ENCODE measurements around the gene ZNF827. TPM values are rescaled to one million over a fixed set of nuclear protein-coding genes. Genes with fewer than 3 reads are reported as not detected.

The ZNF827 gene
- total and polyA plus RNA-seq, 11 donors = 4.5 to 30.1 (median 18.1) TPM

- Histone ChIP-seq H3K9me3 (no peaks in the 10 kb centered on the region), H3K36me3 (no peaks in the 10 kb centered on the region), H3K4me3 (peak overlapping the region in 1 of 12 donors; percentile 9), H3K27me3 (no peaks in the 10 kb centered on the region), H3K27ac (peak overlapping the region in 4 of 12 donors; percentile 1 to 48 (median 18)), H3K4me1 (peaks cover 0 to 21% (median 6%) of the 10 kb centered on the region in 12 donors)
- ATAC-seq (peak; percentile 41 to 78 (median 76)), DNase-seq (peak in 1 of 5 donors; percentile 28)
- TF ChIP-seq POLR2A (IDR thresholded peaks at IDR 0.05) (no peak), CTCF (IDR thresholded peaks at IDR 0.05) (no peak)
- WGBS, 4 donors = 32 to 55% (median 49%) methylated on average over 8 of the region's 8 CpGs
- intact Hi-C loops (cut with DNase I) = no loop called here
Observed at GRCh38 chr4:145920205-145920604, 18.4 kb downstream of the ZNF827 start.

GRCh38 chr4:145912376-145912775, 26.2 kb downstream of the ZNF827 start:
- intact Hi-C loops (cut with DNase I) = no loop called here
- Histone ChIP-seq H3K9me3 (no peaks in the 10 kb centered on the region), H3K4me1 (peaks cover 0 to 49% (median 17%) of the 10 kb centered on the region in 12 donors), H3K4me3 (no peak overlapping the region), H3K27me3 (no peaks in the 10 kb centered on the region), H3K27ac (no peak overlapping the region), H3K36me3 (no peaks in the 10 kb centered on the region)
- ATAC-seq (no peak), DNase-seq (no peak)
- WGBS, 4 donors = 88 to 100% (median 98%) methylated on average over 2 of the region's 2 CpGs
- TF ChIP-seq CTCF (IDR thresholded peaks at IDR 0.05) (no peak), POLR2A (IDR thresholded peaks at IDR 0.05) (no peak)

GRCh38 chr4:145909773-145910172, 28.9 kb downstream of the ZNF827 start:
- TF ChIP-seq POLR2A (IDR thresholded peaks at IDR 0.05) (no peak), CTCF (IDR thresholded peaks at IDR 0.05) (no peak)
- DNase-seq (peak in 3 of 5 donors; percentile 26 to 56 (median 53)), ATAC-seq (peak; percentile 53 to 70 (median 63))
- WGBS, 4 donors = 15 to 30% (median 21%) methylated on average over 12 of the region's 12 CpGs
- H3K27me3 ChIP-seq = no peaks in the 10 kb centered on the region
- H3K36me3 ChIP-seq = no peaks in the 10 kb centered on the region
- H3K9me3 ChIP-seq = no peaks in the 10 kb centered on the region
- H3K27ac ChIP-seq = peak overlapping the region; percentile 35 to 91 (median 82)
- H3K4me3 ChIP-seq = peak overlapping the region in 11 of 12 donors; percentile 28 to 59 (median 53)
- intact Hi-C loops (cut with DNase I) = loop anchor here in 1 of 10 donors (2.0 kb wide), 1 partner anchor 25 kb away; no protein-coding TSS in a partner anchor
- H3K4me1 ChIP-seq = peaks cover 0 to 50% (median 21%) of the 10 kb centered on the region in 12 donors

GRCh38 chr4:145909281-145909715, 29.3 kb downstream of the ZNF827 start:
- DNase-seq (peak; percentile 70 to 90 (median 84)), ATAC-seq (peak; percentile 97 to 99 (median 97))
- peak overlapping the region; percentile 35 to 91 (median 82) for H3K27ac ChIP-seq
- no peaks in the 10 kb centered on the region for H3K36me3 ChIP-seq
- WGBS, 4 donors = 28 to 47% (median 37%) methylated on average over 7 of the region's 7 CpGs
- H3K4me3 ChIP-seq = peak overlapping the region in 11 of 12 donors; percentile 28 to 59 (median 53)
- intact Hi-C loops (cut with DNase I) = loop anchor here in 1 of 10 donors (2.0 kb wide), 1 partner anchor 26 kb away; no protein-coding TSS in a partner anchor
- no peaks in the 10 kb centered on the region for H3K27me3 ChIP-seq
- H3K9me3 ChIP-seq = no peaks in the 10 kb centered on the region
- peaks cover 0 to 49% (median 20%) of the 10 kb centered on the region in 12 donors for H3K4me1 ChIP-seq
- TF ChIP-seq CTCF (IDR thresholded peaks at IDR 0.05) = peak in 1 of 12 donors; percentile 22
- TF ChIP-seq POLR2A (IDR thresholded peaks at IDR 0.05) = no peak
